IMR-90 (cell line): ENCODE data around the gene REXO1. TPM values are rescaled to one million over a fixed set of nuclear protein-coding genes. Genes with fewer than 3 reads are reported as not detected.
A peak's percentile ranks its signal among the peaks of the same experiment; 100 is the strongest.

Experiments
- ATAC-seq: fragments of 200-7000 bp; cut with Tn5 transposase; 2 replicates; pipeline ENCODE4 v1.9.1; 2020; ENCODE audit warnings: low read depth, mild to moderate bottlenecking, moderate library complexity
- BruUV-seq: library from RNA; stranded (reverse); fragments of 400-500 nt; replicated peaks from 2 replicates; lab custom pipeline; 2021; lab: Mats Ljungman, UMichigan
- CTCF ChIA-PET: fragments of 300-600 bp; formaldehyde crosslinking; extraction: SDS; loops from one replicate; lab custom pipeline; 2021; ENCODE audit warnings: antibody characterized with exemption; lab: Yijun Ruan, JAX
- POLR2A ChIA-PET: fragments of 300-600 bp; sonication (Branson Sonifier 250); formaldehyde crosslinking; loops from one replicate; lab custom pipeline; 2022; ENCODE audit warnings: antibody characterized with exemption; ENCODE audit not compliant: unreplicated experiment; lab: Charles Lee
- DNase-seq: peaks from one replicate; pipeline ENCODE4 v3.0.0; 2013
- H2AFZ ChIP-seq: replicated peaks from 2 replicates; pipeline ENCODE3; 2013; ENCODE audit warnings: low read length, mild to moderate bottlenecking; ENCODE audit not compliant: poor library complexity
- H2AK5ac ChIP-seq: 2 replicates; pipeline ENCODE4 v1.6.1; 2013; ENCODE audit warnings: low read depth, low read length, inconsistent platforms
- H2AK9ac ChIP-seq: replicated peaks from 2 replicates; pipeline ENCODE3; 2013; ENCODE audit warnings: mild to moderate bottlenecking, low read depth, low read length, moderate library complexity; ENCODE audit not compliant: poor library complexity
- H2BK120ac ChIP-seq: 2 replicates; pipeline ENCODE4 v1.6.1; 2013; ENCODE audit warnings: low read depth, low read length, inconsistent platforms
- H2BK15ac ChIP-seq: 3 replicates; pipeline ENCODE4 v1.6.1; 2013; ENCODE audit warnings: low read depth, low read length, inconsistent platforms
- H2BK20ac ChIP-seq: 2 replicates; pipeline ENCODE4 v1.6.1; 2013; ENCODE audit warnings: low read depth, mild to moderate bottlenecking, inconsistent platforms, low read length, moderate library complexity
- H2BK5ac ChIP-seq: 2 replicates; pipeline ENCODE4 v1.6.1; 2013; ENCODE audit warnings: mild to moderate bottlenecking, low read depth, low read length, inconsistent platforms; ENCODE audit not compliant: poor library complexity, severe bottlenecking
- H3K14ac ChIP-seq: replicated peaks from 2 replicates; pipeline ENCODE4 v1.6.1; 2013; ENCODE audit warnings: low read depth, low read length, inconsistent platforms
- H3K18ac ChIP-seq: 2 replicates; pipeline ENCODE4 v1.6.1; 2013; ENCODE audit warnings: low read depth, low read length, control low read depth
- H3K23ac ChIP-seq: 2 replicates; pipeline ENCODE4 v1.6.1; 2013; ENCODE audit warnings: low read depth, low read length, inconsistent platforms
- H3K27ac ChIP-seq: 2 replicates; pipeline ENCODE4 v1.5.1; 2013; ENCODE audit warnings: mild to moderate bottlenecking, control low read depth, low read length; ENCODE audit not compliant: insufficient read depth
- H3K27me3 ChIP-seq: 2 replicates; pipeline ENCODE4 v1.6.1; 2013; ENCODE audit warnings: low read length; ENCODE audit not compliant: control insufficient read depth, insufficient read depth
- H3K36me3 ChIP-seq: 2 replicates; pipeline ENCODE4 v1.6.1; 2013; ENCODE audit warnings: low read length, mixed read lengths; ENCODE audit not compliant: control insufficient read depth, insufficient read depth
- H3K4ac ChIP-seq: 2 replicates; pipeline ENCODE4 v1.6.1; 2013; ENCODE audit warnings: low read depth, low read length, inconsistent platforms
- H3K4me1 ChIP-seq: 2 replicates; pipeline ENCODE4 v1.6.1; 2013; ENCODE audit warnings: low read length, mixed read lengths; ENCODE audit not compliant: control insufficient read depth, insufficient read depth
- H3K4me2 ChIP-seq: 2 replicates; pipeline ENCODE4 v1.6.1; 2013; ENCODE audit warnings: low read depth, mild to moderate bottlenecking, control low read depth, low read length, moderate library complexity
- H3K4me3 ChIP-seq: 2 replicates; pipeline ENCODE4 v1.5.1; 2013; ENCODE audit warnings: low read depth, mild to moderate bottlenecking, control low read depth, low read length, moderate library complexity; ENCODE audit not compliant: insufficient read depth
- H3K56ac ChIP-seq: 2 replicates; pipeline ENCODE4 v1.6.1; 2013; ENCODE audit warnings: low read length, inconsistent platforms; ENCODE audit not compliant: insufficient read depth; ENCODE audit errors: extremely low read depth
- H3K79me1 ChIP-seq, 2 experiments: 2 replicates each; pipeline ENCODE4 v1.6.1; 2013; ENCODE audit warnings: low read length in 2 of 2, inconsistent platforms in 1 of 2, low read depth in 1 of 2
- H3K9ac ChIP-seq: 2 replicates; pipeline ENCODE4 v1.6.1; 2013; ENCODE audit warnings: low read depth, low read length, control low read depth
- H3K9me1 ChIP-seq: 2 replicates; pipeline ENCODE4 v1.6.1; 2013; ENCODE audit warnings: low read length, inconsistent platforms; ENCODE audit not compliant: insufficient read depth
- H3K9me3 ChIP-seq: 2 replicates; pipeline ENCODE4 v1.6.1; 2013; ENCODE audit warnings: low read length; ENCODE audit not compliant: control insufficient read depth, insufficient read depth
- H4K20me1 ChIP-seq: 2 replicates; pipeline ENCODE4 v1.6.1; 2013; ENCODE audit warnings: low read length, inconsistent platforms; ENCODE audit not compliant: insufficient read depth
- H4K5ac ChIP-seq: 2 replicates; pipeline ENCODE4 v1.6.1; 2013; ENCODE audit warnings: mild to moderate bottlenecking, low read depth, low read length, control low read depth
- H4K8ac ChIP-seq, 2 experiments: 2 replicates each; pipeline ENCODE4 v1.6.1; 2013; ENCODE audit warnings: low read depth in 2 of 2, low read length in 2 of 2, control low read depth in 1 of 2, inconsistent platforms in 1 of 2
- H4K91ac ChIP-seq: 2 replicates; pipeline ENCODE4 v1.6.1; 2013; ENCODE audit warnings: low read depth, low read length, inconsistent platforms; ENCODE audit not compliant: insufficient read depth
- BHLHE40 ChIP-seq: fragments of 150-350 bp; IDR thresholded peaks from 2 replicates; pipeline ENCODE4 v1.6.1; 2016; ENCODE audit warnings: mild to moderate bottlenecking, low read depth, low read length
- CHD1 ChIP-seq: IDR thresholded peaks from 2 replicates; pipeline ENCODE4 v1.6.1; 2012; ENCODE audit warnings: low read depth, low read length, improper control_type of control experiment
- FOS ChIP-seq: fragments of 150-350 bp; IDR thresholded peaks from 2 replicates; pipeline ENCODE4 v1.6.1; 2016; ENCODE audit warnings: low read depth, low read length
- MAZ ChIP-seq: IDR thresholded peaks from 2 replicates; pipeline ENCODE4 v1.6.1; 2012; ENCODE audit warnings: low read depth, mild to moderate bottlenecking, low read length, improper control_type of control experiment, moderate library complexity, borderline replicate concordance
- MXI1 ChIP-seq: IDR thresholded peaks from 2 replicates; pipeline ENCODE4 v1.6.1; 2012; ENCODE audit warnings: low read depth, mild to moderate bottlenecking, low read length, moderate library complexity, borderline replicate concordance
- NFE2L2 ChIP-seq: fragments of 150-350 bp; IDR thresholded peaks from 2 replicates; pipeline ENCODE4 v1.6.1; 2016; ENCODE audit warnings: low read depth, mild to moderate bottlenecking, low read length
- POLR2A ChIP-seq: IDR thresholded peaks from 2 replicates; pipeline ENCODE4 v1.6.1; 2012; ENCODE audit warnings: mild to moderate bottlenecking, low read depth, low read length
- RAD21 ChIP-seq: IDR thresholded peaks from 2 replicates; pipeline ENCODE4 v1.6.1; 2012; ENCODE audit warnings: low read length, improper control_type of control experiment
- RCOR1 ChIP-seq: IDR thresholded peaks from 2 replicates; pipeline ENCODE4 v1.6.1; 2012; ENCODE audit warnings: mild to moderate bottlenecking, low read length, improper control_type of control experiment; ENCODE audit not compliant: insufficient replicate concordance
- RFX5 ChIP-seq: IDR thresholded peaks from 2 replicates; pipeline ENCODE4 v1.8.0; 2012; ENCODE audit warnings: low read depth, mild to moderate bottlenecking, low read length, moderate library complexity
- SMC3 ChIP-seq: fragments of 150-350 bp; IDR thresholded peaks from 2 replicates; pipeline ENCODE4 v1.6.1; 2016; ENCODE audit warnings: low read depth, mild to moderate bottlenecking, antibody characterized with exemption, low read length, moderate library complexity
- WGBS, 2 experiments: methylation state at CpG; one replicate each; pipeline versions ENCODE4 v1.1.5 to v1.1.7; 2013; ENCODE audit warnings: missing lambda C conversion rate in 2 of 2; ENCODE audit not compliant: insufficient read length in 1 of 2; ENCODE audit errors: extremely low coverage in 2 of 2; 5-methylcytosine and 5-hydroxymethylcytosine counted together
- dilution Hi-C: fragments of 300-500 bp; cut with HindIII; formaldehyde crosslinking; loops from one replicate; pipeline ENCODE4 v1.14.3; 2018; ENCODE audit warnings: low sequenced_read_pairs; ENCODE audit not compliant: unreplicated experiment
- in situ Hi-C: fragments of 300-500 bp; cut with MboI; formaldehyde crosslinking; loops from 3 replicates; pipeline ENCODE4 v1.14.3; 2019; ENCODE audit warnings: low sequenced_read_pairs, inconsistent platforms, mixed read lengths
- intact Hi-C: fragments of 100-400 bp; cut with micrococcal nuclease; formaldehyde crosslinking; loops from 2 replicates; pipeline ENCODE4 v1.10.0; 2022
- polyA plus RNA-seq, 3 experiments: library from polyadenylated mRNA; depleted of rRNA; stranded (reverse); fragments of >200 nt; gene quantifications; 2 replicates each; pipeline ENCODE4 v1.2.3, GENCODE V29; 2012; ENCODE audit warnings: low replicate concordance in 1 of 3
- total RNA-seq: library from RNA; depleted of rRNA; stranded (reverse); fragments of >200 nt; gene quantifications from 2 replicates; pipeline ENCODE4 v1.2.3, GENCODE V29; 2012
- TF ChIP-seq, protein P1 (sequence below): conservative IDR thresholded peaks from 2 replicates; pipeline ENCODE4 v1.5.1; 2012; ENCODE audit warnings: mild to moderate bottlenecking, low read depth, low read length, improper control_type of control experiment
- TF ChIP-seq, protein P2 (sequence below): fragments of 150-350 bp; IDR thresholded peaks from 2 replicates; pipeline ENCODE4 v1.6.1; 2017; ENCODE audit warnings: mild to moderate bottlenecking, antibody characterized with exemption, low read length, low read depth

Gene REXO1
- total and polyA plus RNA-seq, 2 of the 4 experiments (the other 2 are of a cell fraction): 1.4 to 63.7 TPM

DNA sequence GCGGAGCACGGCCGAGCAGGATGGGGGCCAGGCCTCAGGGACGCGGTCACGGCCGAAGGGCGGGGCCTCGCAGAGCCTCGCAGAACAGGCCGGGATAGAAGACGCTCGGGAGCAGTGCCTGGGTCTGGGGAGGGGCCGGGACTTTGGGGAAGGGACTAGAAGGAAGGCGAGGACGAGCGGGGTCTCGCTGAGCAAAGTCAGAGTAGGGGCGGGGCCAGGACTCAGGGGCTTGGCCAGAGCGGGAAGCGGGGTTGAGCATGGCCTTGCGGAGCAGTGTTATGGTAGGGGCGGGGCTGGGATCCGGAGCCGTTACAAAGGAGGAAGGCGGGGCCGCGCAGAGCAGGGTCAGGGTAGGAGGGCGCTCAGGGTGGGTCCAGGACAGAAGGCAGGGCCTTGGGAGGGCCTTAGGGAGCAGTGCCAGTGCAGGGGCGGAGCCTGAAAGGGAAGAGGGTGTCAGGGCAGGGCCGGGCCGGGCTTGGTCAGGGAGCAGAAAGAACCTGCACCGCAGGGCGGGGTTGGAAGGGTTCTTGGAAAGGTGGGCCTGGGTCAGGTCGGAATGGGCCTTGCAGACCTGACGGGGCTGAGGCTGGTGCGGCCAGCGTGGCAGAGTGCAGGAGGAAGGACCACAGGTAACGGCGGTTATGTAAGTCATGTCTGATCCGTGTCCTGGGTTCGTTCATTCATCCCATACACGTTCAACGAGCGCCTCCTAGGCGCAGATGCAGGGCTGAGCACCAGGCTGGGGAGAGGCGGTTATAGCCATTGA is 35.7 kb downstream of the REXO1 start:
- H3K4ac ChIP-seq: peak overlapping the region; percentile 82
- peak overlapping the region in 1 of 2 experiments; percentile 73; a peak in 2 of 4 replicates for H4K8ac ChIP-seq
- peak overlapping the region; percentile 98 for H3K4me2 ChIP-seq
- peak overlapping the region; percentile 84 for H3K14ac ChIP-seq
- no peak overlapping the region for H2BK20ac ChIP-seq
- H4K20me1 ChIP-seq: no peaks in the 10 kb centered on the region; the same call in 1 of the 2 replicates
- peak overlapping the region; percentile 22; the same call in 1 of the 2 replicates for H3K23ac ChIP-seq
- H4K5ac ChIP-seq: 0 out of 2 replicates have a peak overlapping the region, but pooled peaks have one; percentile 31
- peak overlapping the region; percentile 68 for H2BK5ac ChIP-seq
- peaks cover 8% of the 10 kb centered on the region for H3K4me1 ChIP-seq
- no TSS peak for BruUV-seq
- ChIA-PET POLR2A (no interaction called here), CTCF (no interaction called here)
- H3K36me3 ChIP-seq: peaks cover 21% of the 10 kb centered on the region
- intact Hi-C loops: loop anchor here (1.0 kb wide), 1 partner anchor 14 kb away; no protein-coding TSS in a partner anchor
- DNase-seq (peak; percentile 90), ATAC-seq (peak; percentile 91)
- H3K27ac ChIP-seq: peak overlapping the region; percentile 59
- H3K18ac ChIP-seq: peak overlapping the region; percentile 68; the same call in 1 of the 2 replicates
- in situ Hi-C loops: no loop called here
- dilution Hi-C loops: no loop called here
- peak overlapping the region; percentile 69 for H3K9ac ChIP-seq
- H2AFZ ChIP-seq: peak overlapping the region; percentile 97
- peak overlapping the region; percentile 77; the same call in 1 of the 2 replicates for H4K91ac ChIP-seq
- H3K56ac ChIP-seq: no peak overlapping the region; the same call in 1 of the 2 replicates
- peak; percentile 61 for TF ChIP-seq RAD21
- no peak; the same call in 1 of the 2 replicates for TF ChIP-seq SMC3
- peak; percentile 89; the same call in 1 of the 2 replicates for TF ChIP-seq MAZ
- peak; percentile 47; the same call in 1 of the 2 replicates for TF ChIP-seq MXI1
- TF ChIP-seq RFX5: no peak
- no peak for TF ChIP-seq FOS
- no peak for TF ChIP-seq BHLHE40
- TF ChIP-seq, protein P1, sequence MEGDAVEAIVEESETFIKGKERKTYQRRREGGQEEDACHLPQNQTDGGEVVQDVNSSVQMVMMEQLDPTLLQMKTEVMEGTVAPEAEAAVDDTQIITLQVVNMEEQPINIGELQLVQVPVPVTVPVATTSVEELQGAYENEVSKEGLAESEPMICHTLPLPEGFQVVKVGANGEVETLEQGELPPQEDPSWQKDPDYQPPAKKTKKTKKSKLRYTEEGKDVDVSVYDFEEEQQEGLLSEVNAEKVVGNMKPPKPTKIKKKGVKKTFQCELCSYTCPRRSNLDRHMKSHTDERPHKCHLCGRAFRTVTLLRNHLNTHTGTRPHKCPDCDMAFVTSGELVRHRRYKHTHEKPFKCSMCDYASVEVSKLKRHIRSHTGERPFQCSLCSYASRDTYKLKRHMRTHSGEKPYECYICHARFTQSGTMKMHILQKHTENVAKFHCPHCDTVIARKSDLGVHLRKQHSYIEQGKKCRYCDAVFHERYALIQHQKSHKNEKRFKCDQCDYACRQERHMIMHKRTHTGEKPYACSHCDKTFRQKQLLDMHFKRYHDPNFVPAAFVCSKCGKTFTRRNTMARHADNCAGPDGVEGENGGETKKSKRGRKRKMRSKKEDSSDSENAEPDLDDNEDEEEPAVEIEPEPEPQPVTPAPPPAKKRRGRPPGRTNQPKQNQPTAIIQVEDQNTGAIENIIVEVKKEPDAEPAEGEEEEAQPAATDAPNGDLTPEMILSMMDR: peak; percentile 60
- no peak for TF ChIP-seq CHD1
- TF ChIP-seq, protein P2, sequence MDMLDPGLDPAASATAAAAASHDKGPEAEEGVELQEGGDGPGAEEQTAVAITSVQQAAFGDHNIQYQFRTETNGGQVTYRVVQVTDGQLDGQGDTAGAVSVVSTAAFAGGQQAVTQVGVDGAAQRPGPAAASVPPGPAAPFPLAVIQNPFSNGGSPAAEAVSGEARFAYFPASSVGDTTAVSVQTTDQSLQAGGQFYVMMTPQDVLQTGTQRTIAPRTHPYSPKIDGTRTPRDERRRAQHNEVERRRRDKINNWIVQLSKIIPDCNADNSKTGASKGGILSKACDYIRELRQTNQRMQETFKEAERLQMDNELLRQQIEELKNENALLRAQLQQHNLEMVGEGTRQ: no peak
- peak; percentile 41; the same call in 1 of the 2 replicates for TF ChIP-seq POLR2A
- TF ChIP-seq RCOR1: no peak
- TF ChIP-seq NFE2L2: no peak
- peak overlapping the region; percentile 95 for H2AK9ac ChIP-seq
- peak overlapping the region; percentile 68 for H3K4me3 ChIP-seq
- peaks cover 4% of the 10 kb centered on the region; the same call in 1 of the 2 replicates for H3K9me1 ChIP-seq
- H3K27me3 ChIP-seq: no peaks in the 10 kb centered on the region
- H2AK5ac ChIP-seq: peak overlapping the region; percentile 94
- no peak overlapping the region; the same call in 2 of the 3 replicates for H2BK15ac ChIP-seq
- H2BK120ac ChIP-seq: peak overlapping the region; percentile 20; the same call in 1 of the 2 replicates
- H3K9me3 ChIP-seq: no peaks in the 10 kb centered on the region
- peaks cover 0 to 9% of the 10 kb centered on the region in 2 experiments; a peak in 2 of 4 replicates for H3K79me1 ChIP-seq
- WGBS, 2 experiments: 0% methylated on average over 7 of the region's 47 CpGs; no CpG with 5 or more reads in 1 of the 2 experiments
